Activated CD8-positive, alpha-beta T cell treated with anti-CD3 and anti-CD28 coated beads for 36 hours (primary cell): Measurements from ENCODE around the gene CTSV. TPM values are rescaled to one million over a fixed set of nuclear protein-coding genes. Genes with fewer than 3 reads are reported as not detected.

Experiments used
- ATAC-seq: fragments of 200-7000 bp; cut with Tn5 transposase; one replicate; pipeline ENCODE4 v1.10.0; 2021; ENCODE audit warnings: mild to moderate bottlenecking, moderate library complexity
- CTCF ChIA-PET: fragments of 350-600 bp; sonication (Branson Sonifier 250); formaldehyde crosslinking; loops from one replicate; lab custom pipeline; 2021; ENCODE audit warnings: antibody characterized with exemption; lab: Charles Lee
- POLR2A ChIA-PET: fragments of 350-600 bp; sonication (Branson Sonifier 250); formaldehyde crosslinking; loops from one replicate; lab custom pipeline; 2021; ENCODE audit warnings: antibody characterized with exemption; lab: Charles Lee
- DNase-seq: peaks from one replicate; pipeline ENCODE4 v3.0.0-alpha.2; 2020
- H3K27ac Mint-ChIP-seq: one replicate; pipeline ENCODE4 v1.8.0; 2021; ENCODE audit warnings: mild to moderate bottlenecking, mixed read lengths
- H3K27me3 Mint-ChIP-seq: one replicate; pipeline ENCODE4 v1.8.0; 2021; ENCODE audit warnings: mixed read lengths
- H3K36me3 Mint-ChIP-seq: one replicate; pipeline ENCODE4 v1.8.0; 2021; ENCODE audit warnings: low read depth, mixed read lengths
- H3K4me1 Mint-ChIP-seq: one replicate; pipeline ENCODE4 v1.8.0; 2021; ENCODE audit warnings: low read depth, mixed read lengths
- H3K4me3 Mint-ChIP-seq: one replicate; pipeline ENCODE4 v1.8.0; 2021; ENCODE audit warnings: mild to moderate bottlenecking, moderate library complexity, mixed read lengths
- H3K9me3 Mint-ChIP-seq: one replicate; pipeline ENCODE4 v1.8.0; 2021; ENCODE audit warnings: mixed read lengths
- CTCF ChIP-seq: fragments of 200-600 bp; IDR thresholded peaks from one replicate; pipeline ENCODE4 v1.8.0; 2022; ENCODE audit warnings: antibody characterized with exemption, mild to moderate bottlenecking
- intact Hi-C: fragments of 100-400 bp; cut with micrococcal nuclease; formaldehyde crosslinking; loops from one replicate; pipeline ENCODE4 v1.10.0; 2022
- total RNA-seq, 2 experiments: library from RNA; stranded (reverse); gene quantifications; one replicate each; pipeline ENCODE4 v1.2.3, GENCODE V29; 2021

The CTSV gene
- total RNA-seq, 2 experiments from 2014 or later, result 0.16 to 0.34 TPM

- POLR2A ChIA-PET, result no interaction called here
Measured at GRCh38 chr9:97053717-97054116, 14.8 kb upstream of the CTSV start.

GRCh38 chr9:97052735-97053134, 13.8 kb upstream of the CTSV start:
- peaks cover 27% of the 10 kb centered on the region for H3K27me3 Mint-ChIP-seq
- ATAC-seq (no peak), DNase-seq (no peak)
- ChIA-PET CTCF (interaction anchor here (0.7 kb wide), 1 partner anchor 17 kb away, joined by 3 read pairs; no protein-coding TSS in a partner anchor), POLR2A (no interaction called here)
- H3K9me3 Mint-ChIP-seq, result no peaks in the 10 kb centered on the region
- H3K4me1 Mint-ChIP-seq, result no peaks in the 10 kb centered on the region
- no peak for TF ChIP-seq CTCF
- intact Hi-C loops, result no loop called here
- H3K4me3 Mint-ChIP-seq, result no peak overlapping the region
- no peak overlapping the region for H3K27ac Mint-ChIP-seq
- H3K36me3 Mint-ChIP-seq, result no peaks in the 10 kb centered on the region

More at GRCh38 chr9:97053717-97054116, 14.8 kb upstream of the CTSV start:
- H3K4me1 Mint-ChIP-seq, result no peaks in the 10 kb centered on the region
- ATAC-seq (no peak), DNase-seq (no peak)
- TF ChIP-seq CTCF, result no peak
- H3K27ac Mint-ChIP-seq, result no peak overlapping the region
- H3K36me3 Mint-ChIP-seq, result no peaks in the 10 kb centered on the region
- intact Hi-C loops, result no loop called here
- no peak overlapping the region for H3K4me3 Mint-ChIP-seq
- peaks cover 27% of the 10 kb centered on the region for H3K27me3 Mint-ChIP-seq
- no peaks in the 10 kb centered on the region for H3K9me3 Mint-ChIP-seq
- CTCF ChIA-PET, result no interaction called here

- peaks cover 27% of the 10 kb centered on the region for H3K27me3 Mint-ChIP-seq
Measured at GRCh38 chr9:97046228-97046627, 7.3 kb upstream of the CTSV start.

GRCh38 chr9:97045300-97045699, 6.4 kb upstream of the CTSV start:
- no peak overlapping the region for H3K4me3 Mint-ChIP-seq
- CTCF ChIA-PET, result no interaction called here
- H3K27me3 Mint-ChIP-seq, result peaks cover 27% of the 10 kb centered on the region
- intact Hi-C loops, result no loop called here
- DNase-seq, result no peak
- H3K36me3 Mint-ChIP-seq, result no peaks in the 10 kb centered on the region
- no peaks in the 10 kb centered on the region for H3K9me3 Mint-ChIP-seq
- H3K4me1 Mint-ChIP-seq, result no peaks in the 10 kb centered on the region
- no peak overlapping the region for H3K27ac Mint-ChIP-seq
- no peak for TF ChIP-seq CTCF
- POLR2A ChIA-PET, result no interaction called here
- no peak for ATAC-seq

More at GRCh38 chr9:97046228-97046627, 7.3 kb upstream of the CTSV start:
- H3K9me3 Mint-ChIP-seq, result no peaks in the 10 kb centered on the region
- H3K4me3 Mint-ChIP-seq, result no peak overlapping the region
- no peak for ATAC-seq
- intact Hi-C loops, result no loop called here
- no peak for DNase-seq
- H3K27ac Mint-ChIP-seq, result no peak overlapping the region
- H3K4me1 Mint-ChIP-seq, result no peaks in the 10 kb centered on the region
- ChIA-PET CTCF (no interaction called here), POLR2A (interaction anchor here (0.6 kb wide), 1 partner anchor 13 kb away, joined by 3 read pairs; no protein-coding TSS in a partner anchor)
- H3K36me3 Mint-ChIP-seq, result no peaks in the 10 kb centered on the region
- TF ChIP-seq CTCF, result no peak

GRCh38 chr9:97041898-97042297, 3.0 kb upstream of the CTSV start:
- H3K27me3 Mint-ChIP-seq, result peaks cover 47% of the 10 kb centered on the region
- CTCF ChIA-PET, result no interaction called here

More at GRCh38 chr9:97041898-97042297, 3.0 kb upstream of the CTSV start:
- peaks cover 3% of the 10 kb centered on the region for H3K4me1 Mint-ChIP-seq
- POLR2A ChIA-PET, result no interaction called here
- no peak for TF ChIP-seq CTCF
- H3K36me3 Mint-ChIP-seq, result no peaks in the 10 kb centered on the region
- ATAC-seq (no peak), DNase-seq (no peak)
- intact Hi-C loops, result no loop called here
- H3K4me3 Mint-ChIP-seq, result no peak overlapping the region
- no peak overlapping the region for H3K27ac Mint-ChIP-seq
- no peaks in the 10 kb centered on the region for H3K9me3 Mint-ChIP-seq
